ENCODE measurements around the gene SCGB1C1. TPM values are rescaled to one million over a fixed set of nuclear protein-coding genes. Genes with fewer than 3 reads are reported as not detected.

SCGB1C1 gene
- polyA plus RNA-seq, 1 donor (not counting 4 experiments of a cell fraction or from before 2014, with no cell fraction given), result not detected

DNA sequence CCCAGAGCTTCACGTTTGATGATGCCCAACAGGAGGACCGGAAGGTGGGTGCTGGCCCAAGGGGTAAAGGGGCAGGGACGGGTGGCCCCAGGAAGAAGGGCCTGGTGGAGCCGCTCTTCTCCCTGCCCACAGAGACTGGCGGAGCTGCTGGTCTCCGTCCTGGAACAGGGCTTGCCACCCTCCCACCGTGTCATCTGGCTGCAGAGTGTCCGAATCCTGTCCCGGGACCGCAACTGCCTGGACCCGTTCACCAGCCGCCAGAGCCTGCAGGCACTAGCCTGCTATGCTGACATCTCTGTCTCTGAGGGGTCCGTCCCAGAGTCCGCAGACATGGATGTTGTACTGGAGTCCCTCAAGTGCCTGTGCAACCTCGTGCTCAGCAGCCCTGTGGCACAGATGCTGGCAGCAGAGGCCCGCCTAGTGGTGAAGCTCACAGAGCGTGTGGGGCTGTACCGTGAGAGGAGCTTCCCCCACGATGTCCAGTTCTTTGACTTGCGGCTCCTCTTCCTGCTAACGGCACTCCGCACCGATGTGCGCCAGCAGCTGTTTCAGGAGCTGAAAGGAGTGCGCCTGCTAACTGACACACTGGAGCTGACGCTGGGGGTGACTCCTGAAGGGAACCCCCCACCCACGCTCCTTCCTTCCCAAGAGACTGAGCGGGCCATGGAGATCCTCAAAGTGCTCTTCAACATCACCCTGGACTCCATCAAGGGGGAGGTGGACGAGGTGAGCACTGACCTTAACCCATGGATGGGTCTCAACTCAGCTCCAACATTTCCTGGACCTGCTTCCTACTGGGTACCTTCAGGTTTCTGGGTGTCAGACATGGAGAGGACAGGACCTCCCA, 16.6 kb downstream of the SCGB1C1 start:
- TF ChIP-seq EZH2 (IDR thresholded peaks at IDR 0.05; ENCODE audit: low read length), result no peak
- TF ChIP-seq, protein P1, sequence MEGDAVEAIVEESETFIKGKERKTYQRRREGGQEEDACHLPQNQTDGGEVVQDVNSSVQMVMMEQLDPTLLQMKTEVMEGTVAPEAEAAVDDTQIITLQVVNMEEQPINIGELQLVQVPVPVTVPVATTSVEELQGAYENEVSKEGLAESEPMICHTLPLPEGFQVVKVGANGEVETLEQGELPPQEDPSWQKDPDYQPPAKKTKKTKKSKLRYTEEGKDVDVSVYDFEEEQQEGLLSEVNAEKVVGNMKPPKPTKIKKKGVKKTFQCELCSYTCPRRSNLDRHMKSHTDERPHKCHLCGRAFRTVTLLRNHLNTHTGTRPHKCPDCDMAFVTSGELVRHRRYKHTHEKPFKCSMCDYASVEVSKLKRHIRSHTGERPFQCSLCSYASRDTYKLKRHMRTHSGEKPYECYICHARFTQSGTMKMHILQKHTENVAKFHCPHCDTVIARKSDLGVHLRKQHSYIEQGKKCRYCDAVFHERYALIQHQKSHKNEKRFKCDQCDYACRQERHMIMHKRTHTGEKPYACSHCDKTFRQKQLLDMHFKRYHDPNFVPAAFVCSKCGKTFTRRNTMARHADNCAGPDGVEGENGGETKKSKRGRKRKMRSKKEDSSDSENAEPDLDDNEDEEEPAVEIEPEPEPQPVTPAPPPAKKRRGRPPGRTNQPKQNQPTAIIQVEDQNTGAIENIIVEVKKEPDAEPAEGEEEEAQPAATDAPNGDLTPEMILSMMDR (optimal IDR thresholded peaks at IDR 0.05 in 1 of 3, IDR thresholded peaks at IDR 0.05 in 1 of 3, conservative IDR thresholded peaks at IDR 0.05 in 1 of 3; ENCODE audit: extremely low read depth in 1 of 3, insufficient read depth in 2 of 3, low read length in 3 of 3), result no peak
- Histone ChIP-seq H3K79me2 (ENCODE audit: control insufficient read depth, insufficient read depth, low read length) (peaks cover 72% of the 10 kb centered on the region), H3K27me3 (ENCODE audit: control insufficient read depth, extremely low read depth, insufficient read depth, low read length) (no peaks in the 10 kb centered on the region), H3K9me1 (ENCODE audit: control insufficient read depth, extremely low read depth, insufficient read depth, low read length) (peaks cover 2% of the 10 kb centered on the region), H3K27ac (ENCODE audit: control insufficient read depth, insufficient read depth, low read length) (peak overlapping the region; percentile 80), H3K9ac (ENCODE audit: control insufficient read depth, extremely low read depth, insufficient read depth, low read length) (peak overlapping the region; percentile 85), H4K20me1 (ENCODE audit: control insufficient read depth, extremely low read depth, insufficient read depth, low read length) (peaks cover 10% of the 10 kb centered on the region), H3K4me1 (ENCODE audit: control insufficient read depth, extremely low read depth, insufficient read depth, low read length) (peaks cover 24% of the 10 kb centered on the region), H3K4me3 (ENCODE audit: control insufficient read depth in 2 of 3, extremely low read depth in 1 of 3, insufficient read depth in 2 of 3, low read depth in 1 of 3, low read length in 3 of 3) (peak overlapping the region; percentile 89 to 94 (median 90)), H3K4me2 (ENCODE audit: control insufficient read depth, extremely low read depth, insufficient read depth, low read depth, low read length) (peak overlapping the region; percentile 98), H2AFZ (ENCODE audit: control insufficient read depth, low read length) (no peak overlapping the region), H3K9me3 (ENCODE audit: control insufficient read depth, low read depth, low read length) (no peaks in the 10 kb centered on the region), H3K36me3 (ENCODE audit: control insufficient read depth in 2 of 2, extremely low read depth in 1 of 2, insufficient read depth in 2 of 2, low read length in 2 of 2) (peaks cover 43 to 66% of the 10 kb centered on the region in 2 experiments)
- DNase-seq (ENCODE audit: low read depth, low spot score), result no peak
- no peak for FAIRE-seq
- dilution Hi-C loops (cut with MboI; ENCODE audit: extremely low pct_ligation_motif_present, low sequenced_read_pairs), result no loop called here

DNA sequence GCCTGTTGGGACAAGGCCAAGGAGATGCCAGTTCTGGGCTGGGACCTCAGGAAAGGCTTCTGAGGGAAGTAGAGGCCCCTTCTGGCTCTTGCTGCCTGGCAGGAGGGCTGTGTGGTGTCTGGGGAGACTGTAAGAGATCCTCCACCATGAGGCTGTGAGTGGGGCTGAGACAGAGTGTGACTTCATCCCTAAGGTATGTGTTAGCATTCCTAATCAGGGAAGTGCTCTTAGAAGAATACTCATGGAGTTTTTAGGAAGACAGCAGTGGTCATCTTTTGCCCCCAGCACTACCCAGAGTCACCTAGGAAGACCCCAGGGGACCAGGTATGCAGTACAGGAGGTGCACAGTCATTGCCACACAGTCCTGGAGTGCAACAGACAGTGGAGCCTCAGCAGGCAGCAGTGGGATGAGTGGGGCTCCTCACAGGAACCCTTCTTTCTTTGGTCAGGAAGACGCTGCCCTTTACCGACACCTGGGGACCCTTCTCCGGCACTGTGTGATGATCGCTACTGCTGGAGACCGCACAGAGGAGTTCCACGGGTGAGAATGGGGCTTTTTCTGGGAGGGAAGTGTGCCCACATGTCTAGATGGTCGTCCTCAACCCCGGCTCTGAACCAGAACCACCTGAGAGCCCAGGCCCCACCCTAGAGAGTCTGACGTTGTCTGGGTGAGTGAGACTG, 17.4 kb downstream of the SCGB1C1 start:
- Histone ChIP-seq H3K27me3 (ENCODE audit: control insufficient read depth, extremely low read depth, insufficient read depth, low read length) (no peaks in the 10 kb centered on the region), H3K4me1 (ENCODE audit: control insufficient read depth, extremely low read depth, insufficient read depth, low read length) (peaks cover 24% of the 10 kb centered on the region), H3K79me2 (ENCODE audit: control insufficient read depth, insufficient read depth, low read length) (peaks cover 64% of the 10 kb centered on the region), H3K4me3 (ENCODE audit: control insufficient read depth in 2 of 3, extremely low read depth in 1 of 3, insufficient read depth in 2 of 3, low read depth in 1 of 3, low read length in 3 of 3) (peak overlapping the region; percentile 89 to 94 (median 90)), H3K36me3 (ENCODE audit: control insufficient read depth in 2 of 2, extremely low read depth in 1 of 2, insufficient read depth in 2 of 2, low read length in 2 of 2) (peaks cover 36 to 66% of the 10 kb centered on the region in 2 experiments), H3K4me2 (ENCODE audit: control insufficient read depth, extremely low read depth, insufficient read depth, low read depth, low read length) (peak overlapping the region; percentile 98), H4K20me1 (ENCODE audit: control insufficient read depth, extremely low read depth, insufficient read depth, low read length) (peaks cover 11% of the 10 kb centered on the region), H3K9me3 (ENCODE audit: control insufficient read depth, low read depth, low read length) (no peaks in the 10 kb centered on the region), H3K27ac (ENCODE audit: control insufficient read depth, insufficient read depth, low read length) (peak overlapping the region; percentile 80), H2AFZ (ENCODE audit: control insufficient read depth, low read length) (no peak overlapping the region), H3K9me1 (ENCODE audit: control insufficient read depth, extremely low read depth, insufficient read depth, low read length) (peaks cover 2% of the 10 kb centered on the region), H3K9ac (ENCODE audit: control insufficient read depth, extremely low read depth, insufficient read depth, low read length) (peak overlapping the region; percentile 85)
- FAIRE-seq (peak; percentile 32), DNase-seq (ENCODE audit: low read depth, low spot score) (no peak)
- TF ChIP-seq EZH2 (IDR thresholded peaks at IDR 0.05; ENCODE audit: low read length), result no peak
- TF ChIP-seq, protein P1 (optimal IDR thresholded peaks at IDR 0.05 in 1 of 3, IDR thresholded peaks at IDR 0.05 in 1 of 3, conservative IDR thresholded peaks at IDR 0.05 in 1 of 3; ENCODE audit: extremely low read depth in 1 of 3, insufficient read depth in 2 of 3, low read length in 3 of 3), result no peak
- dilution Hi-C loops (cut with MboI; ENCODE audit: extremely low pct_ligation_motif_present, low sequenced_read_pairs), result no loop called here
